ENCODE measurements around the gene PSMG2.
"Not testable (repeated sequence)": the region's sequence is repeated elsewhere in the genome, so short reads cannot be mapped to it uniquely, and the experiment has no call there.

PSMG2 gene

GRCh38 chr18:12750715-12751502, 48.1 kb downstream of the PSMG2 start:
- no peaks in the 10 kb centered on the region for H3K4me1 ChIP-seq (ENCODE audit: insufficient read depth, poor library complexity, severe bottlenecking)
- DNase-seq (ENCODE audit: low spot score) (no peak), ATAC-seq (ENCODE audit: low read depth) (no peak)
- no peak overlapping the region for H3K27ac ChIP-seq (ENCODE audit: poor library complexity, severe bottlenecking)
- no peaks in the 10 kb centered on the region for H3K9me3 ChIP-seq (ENCODE audit: severe bottlenecking)
- H3K4me3 ChIP-seq (ENCODE audit: severe bottlenecking), result no peak overlapping the region
- no peaks in the 10 kb centered on the region for H3K36me3 ChIP-seq (ENCODE audit: low read depth)
- TF ChIP-seq, protein P1, sequence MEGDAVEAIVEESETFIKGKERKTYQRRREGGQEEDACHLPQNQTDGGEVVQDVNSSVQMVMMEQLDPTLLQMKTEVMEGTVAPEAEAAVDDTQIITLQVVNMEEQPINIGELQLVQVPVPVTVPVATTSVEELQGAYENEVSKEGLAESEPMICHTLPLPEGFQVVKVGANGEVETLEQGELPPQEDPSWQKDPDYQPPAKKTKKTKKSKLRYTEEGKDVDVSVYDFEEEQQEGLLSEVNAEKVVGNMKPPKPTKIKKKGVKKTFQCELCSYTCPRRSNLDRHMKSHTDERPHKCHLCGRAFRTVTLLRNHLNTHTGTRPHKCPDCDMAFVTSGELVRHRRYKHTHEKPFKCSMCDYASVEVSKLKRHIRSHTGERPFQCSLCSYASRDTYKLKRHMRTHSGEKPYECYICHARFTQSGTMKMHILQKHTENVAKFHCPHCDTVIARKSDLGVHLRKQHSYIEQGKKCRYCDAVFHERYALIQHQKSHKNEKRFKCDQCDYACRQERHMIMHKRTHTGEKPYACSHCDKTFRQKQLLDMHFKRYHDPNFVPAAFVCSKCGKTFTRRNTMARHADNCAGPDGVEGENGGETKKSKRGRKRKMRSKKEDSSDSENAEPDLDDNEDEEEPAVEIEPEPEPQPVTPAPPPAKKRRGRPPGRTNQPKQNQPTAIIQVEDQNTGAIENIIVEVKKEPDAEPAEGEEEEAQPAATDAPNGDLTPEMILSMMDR (IDR thresholded peaks at IDR 0.05; ENCODE audit: poor library complexity, severe bottlenecking), result no peak
- H3K27me3 ChIP-seq (ENCODE audit: insufficient read depth, poor library complexity, severe bottlenecking), result no peaks in the 10 kb centered on the region

GRCh38 chr18:12751503-12751884, 48.7 kb downstream of the PSMG2 start:
- H3K27me3 ChIP-seq (ENCODE audit: insufficient read depth, poor library complexity, severe bottlenecking), result no peaks in the 10 kb centered on the region
- H3K4me3 ChIP-seq (ENCODE audit: severe bottlenecking), result no peak overlapping the region
- TF ChIP-seq, protein P1 (IDR thresholded peaks at IDR 0.05; ENCODE audit: poor library complexity, severe bottlenecking), result no peak
- ATAC-seq (ENCODE audit: low read depth), result no peak
- no peak for DNase-seq (ENCODE audit: low spot score)
- H3K9me3 ChIP-seq (ENCODE audit: severe bottlenecking), result no peaks in the 10 kb centered on the region
- no peaks in the 10 kb centered on the region for H3K36me3 ChIP-seq (ENCODE audit: low read depth)
- H3K27ac ChIP-seq (ENCODE audit: poor library complexity, severe bottlenecking), result no peak overlapping the region
- no peaks in the 10 kb centered on the region for H3K4me1 ChIP-seq (ENCODE audit: insufficient read depth, poor library complexity, severe bottlenecking)

GRCh38 chr18:12751891-12752290, 49.0 kb downstream of the PSMG2 start:
- no peaks in the 10 kb centered on the region for H3K9me3 ChIP-seq (ENCODE audit: severe bottlenecking)
- no peak overlapping the region for H3K4me3 ChIP-seq (ENCODE audit: severe bottlenecking)
- ATAC-seq (ENCODE audit: low read depth) (no peak), DNase-seq (ENCODE audit: low spot score) (no peak)
- no peaks in the 10 kb centered on the region for H3K27me3 ChIP-seq (ENCODE audit: insufficient read depth, poor library complexity, severe bottlenecking)
- H3K4me1 ChIP-seq (ENCODE audit: insufficient read depth, poor library complexity, severe bottlenecking), result no peaks in the 10 kb centered on the region
- H3K27ac ChIP-seq (ENCODE audit: poor library complexity, severe bottlenecking), result no peak overlapping the region
- no peaks in the 10 kb centered on the region for H3K36me3 ChIP-seq (ENCODE audit: low read depth)
- TF ChIP-seq, protein P1 (IDR thresholded peaks at IDR 0.05; ENCODE audit: poor library complexity, severe bottlenecking), result no peak

DNA sequence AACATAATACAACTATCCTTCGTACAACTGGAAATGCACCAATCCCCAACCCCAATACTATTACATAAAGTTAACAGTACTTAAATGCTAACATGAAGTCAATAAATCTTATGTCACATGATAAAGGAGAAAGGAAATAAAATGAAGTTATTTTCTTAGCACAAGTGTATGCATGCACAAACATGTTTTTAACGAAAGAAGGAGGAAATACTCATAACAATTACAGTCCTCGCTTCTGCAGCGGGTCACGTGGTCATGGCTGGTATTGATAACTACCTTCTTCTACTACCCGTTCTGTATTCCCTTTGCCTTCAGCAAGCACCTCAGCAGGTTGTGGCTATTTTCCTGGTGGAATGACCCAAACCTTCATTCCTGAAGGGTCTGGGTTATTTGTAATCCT, 51.7 kb downstream of the PSMG2 start:
- DNase-seq (ENCODE audit: low spot score) (no peak), ATAC-seq (ENCODE audit: low read depth) (no peak)
- H3K27ac ChIP-seq (ENCODE audit: poor library complexity, severe bottlenecking), result no peak overlapping the region
- H3K4me1 ChIP-seq (ENCODE audit: insufficient read depth, poor library complexity, severe bottlenecking), result no peaks in the 10 kb centered on the region
- H3K9me3 ChIP-seq (ENCODE audit: severe bottlenecking), result no peaks in the 10 kb centered on the region
- H3K36me3 ChIP-seq (ENCODE audit: low read depth), result no peaks in the 10 kb centered on the region
- no peak overlapping the region for H3K4me3 ChIP-seq (ENCODE audit: severe bottlenecking)
- no peaks in the 10 kb centered on the region for H3K27me3 ChIP-seq (ENCODE audit: insufficient read depth, poor library complexity, severe bottlenecking)
- TF ChIP-seq, protein P1 (IDR thresholded peaks at IDR 0.05; ENCODE audit: poor library complexity, severe bottlenecking), result no peak

DNA sequence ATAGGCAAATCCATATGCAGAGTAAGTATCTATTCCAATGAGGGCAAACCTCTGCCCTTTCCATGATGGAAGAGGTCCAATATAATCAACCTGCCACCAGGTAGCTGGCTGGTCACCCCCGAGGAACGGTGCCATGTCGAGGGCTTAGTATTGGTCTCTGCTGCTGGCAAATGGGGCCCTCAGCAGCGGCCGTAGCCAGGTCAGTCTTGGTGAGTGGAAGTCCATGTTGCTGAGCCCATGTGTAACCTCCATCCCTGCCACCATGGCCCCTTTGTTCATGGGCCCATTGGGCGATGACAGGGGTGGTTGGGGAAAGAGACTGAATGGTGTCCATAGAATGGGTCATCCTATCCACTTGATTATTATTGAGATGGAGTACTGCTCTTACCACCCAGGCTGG, 52.8 kb downstream of the PSMG2 start:
- not testable (repeated sequence) for ATAC-seq (ENCODE audit: low read depth); H3K27ac ChIP-seq (ENCODE audit: poor library complexity, severe bottlenecking)

GRCh38 chr18:12756619-12757239, 53.9 kb downstream of the PSMG2 start:
- not testable (repeated sequence) for DNase-seq (ENCODE audit: low spot score); H3K36me3 ChIP-seq (ENCODE audit: low read depth); H3K27ac ChIP-seq (ENCODE audit: poor library complexity, severe bottlenecking); H3K4me3 ChIP-seq (ENCODE audit: severe bottlenecking); ATAC-seq (ENCODE audit: low read depth); H3K4me1 ChIP-seq (ENCODE audit: insufficient read depth, poor library complexity, severe bottlenecking); H3K9me3 ChIP-seq (ENCODE audit: severe bottlenecking); H3K27me3 ChIP-seq (ENCODE audit: insufficient read depth, poor library complexity, severe bottlenecking)

More for the DNA sequence above, 52.8 kb downstream of the PSMG2 start:
- H3K4me3 ChIP-seq (ENCODE audit: severe bottlenecking); DNase-seq (ENCODE audit: low spot score); H3K36me3 ChIP-seq (ENCODE audit: low read depth); H3K4me1 ChIP-seq (ENCODE audit: insufficient read depth, poor library complexity, severe bottlenecking); H3K27me3 ChIP-seq (ENCODE audit: insufficient read depth, poor library complexity, severe bottlenecking); H3K9me3 ChIP-seq (ENCODE audit: severe bottlenecking): not testable (repeated sequence)

DNA sequence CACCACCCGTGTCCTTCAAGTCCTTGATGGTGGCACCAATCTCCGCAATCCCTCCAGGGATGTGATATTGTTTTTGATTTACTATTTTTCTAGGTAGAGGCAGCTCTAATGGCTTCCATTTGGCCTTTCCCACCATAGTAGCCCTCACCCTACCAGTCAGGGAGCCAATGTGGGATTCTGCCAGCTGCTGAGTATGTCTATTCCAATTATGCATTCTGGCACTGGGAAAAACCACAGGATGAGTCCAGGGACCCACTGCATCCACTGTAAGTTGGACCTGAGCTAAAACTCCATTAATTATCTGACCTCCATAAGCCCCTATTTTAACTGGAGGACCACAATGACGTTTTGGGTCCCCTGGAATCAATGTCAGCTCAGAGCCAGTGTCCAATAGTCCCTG, 55.7 kb downstream of the PSMG2 start:
- not testable (repeated sequence) for H3K36me3 ChIP-seq (ENCODE audit: low read depth); ATAC-seq (ENCODE audit: low read depth); DNase-seq (ENCODE audit: low spot score); H3K27me3 ChIP-seq (ENCODE audit: insufficient read depth, poor library complexity, severe bottlenecking); H3K9me3 ChIP-seq (ENCODE audit: severe bottlenecking); H3K4me3 ChIP-seq (ENCODE audit: severe bottlenecking); H3K4me1 ChIP-seq (ENCODE audit: insufficient read depth, poor library complexity, severe bottlenecking); H3K27ac ChIP-seq (ENCODE audit: poor library complexity, severe bottlenecking)

Measured in RWPE2 (cell line).